ENCODE data around the gene CACNA1D.

The CACNA1D gene

DNA sequence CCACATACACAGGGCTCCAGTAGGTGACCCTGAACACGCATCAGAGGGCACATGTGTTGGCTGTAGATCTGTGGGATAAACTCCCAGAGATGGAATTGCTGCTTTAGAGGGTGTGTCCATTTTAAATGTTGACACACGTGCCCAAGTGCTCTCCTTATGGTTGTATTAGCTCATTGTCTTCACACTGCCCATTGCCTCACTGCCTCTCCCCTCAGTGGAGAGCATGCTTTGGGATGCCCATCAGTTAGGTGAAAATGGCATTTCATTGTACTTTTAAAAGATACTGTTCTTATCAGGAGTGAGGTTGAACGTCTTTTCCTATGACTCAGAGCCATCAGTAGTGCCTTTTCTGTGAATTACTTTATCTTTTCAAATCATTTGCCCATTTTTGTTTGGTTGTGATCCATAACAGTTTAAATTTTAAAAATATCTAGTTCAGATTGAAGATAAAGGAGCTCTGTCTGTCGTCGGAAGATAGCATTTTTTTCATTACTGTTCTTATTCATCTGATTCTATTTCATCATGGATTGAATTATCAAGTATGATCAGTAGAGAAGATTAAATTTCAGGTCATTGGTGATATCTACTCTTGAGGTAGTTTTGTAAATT lies 231.1 kb downstream of the CACNA1D start:
- Histone ChIP-seq H3K4me3 (ENCODE audit: low read length) (no peak overlapping the region), H3K9me3 (ENCODE audit: control insufficient read depth, low read length) (no peaks in the 10 kb centered on the region), H3K4me1 (ENCODE audit: control insufficient read depth, insufficient read depth, low read length) (no peaks in the 10 kb centered on the region), H3K9ac (ENCODE audit: low read length) (no peak overlapping the region), H3K27me3 (ENCODE audit: control insufficient read depth, insufficient read depth, low read length) (no peaks in the 10 kb centered on the region), H3K36me3 (ENCODE audit: control insufficient read depth, insufficient read depth, low read length) (no peaks in the 10 kb centered on the region)

DNA sequence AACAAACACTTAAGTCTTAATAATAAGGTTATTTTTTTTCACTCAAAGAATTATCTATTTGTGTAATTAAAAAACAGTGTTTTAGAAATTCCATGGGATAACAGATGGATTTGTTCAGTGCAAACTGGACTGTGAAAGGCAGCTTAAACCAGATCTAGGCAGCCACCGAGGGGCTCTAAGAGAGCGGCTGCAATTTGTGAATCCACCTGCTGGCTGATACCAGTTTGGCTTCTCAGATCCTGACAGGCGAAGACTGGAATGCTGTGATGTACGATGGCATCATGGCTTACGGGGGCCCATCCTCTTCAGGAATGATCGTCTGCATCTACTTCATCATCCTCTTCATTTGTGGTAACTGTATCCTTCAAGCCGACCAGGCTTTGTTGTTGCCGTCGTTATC lies 232.2 kb downstream of the CACNA1D start:
- Histone ChIP-seq H3K27me3 (ENCODE audit: control insufficient read depth, insufficient read depth, low read length) (no peaks in the 10 kb centered on the region), H3K4me3 (ENCODE audit: low read length) (no peak overlapping the region), H3K4me1 (ENCODE audit: control insufficient read depth, insufficient read depth, low read length) (no peaks in the 10 kb centered on the region), H3K9me3 (ENCODE audit: control insufficient read depth, low read length) (no peaks in the 10 kb centered on the region), H3K9ac (ENCODE audit: low read length) (no peak overlapping the region), H3K36me3 (ENCODE audit: control insufficient read depth, insufficient read depth, low read length) (no peaks in the 10 kb centered on the region)

DNA sequence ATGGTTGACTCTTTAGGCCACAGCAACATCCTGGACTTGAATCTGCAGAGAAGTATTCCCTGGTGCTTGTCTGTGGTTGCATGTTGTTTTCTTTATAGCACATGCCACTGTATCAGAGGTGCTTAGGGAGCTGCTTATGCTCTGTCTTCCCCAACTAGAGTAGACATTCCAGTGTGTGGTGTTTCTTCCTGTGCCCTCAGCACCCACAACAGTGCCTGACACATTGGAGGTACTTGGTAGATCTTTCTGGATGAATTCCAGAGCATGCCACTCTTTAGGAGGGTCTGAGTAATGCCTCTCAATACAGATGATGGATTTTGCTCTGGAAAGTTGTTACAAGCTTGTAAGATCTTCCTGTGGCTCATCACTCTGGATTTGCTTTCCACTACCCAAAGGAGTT lies 234.2 kb downstream of the CACNA1D start:
- Histone ChIP-seq H3K9ac (ENCODE audit: low read length) (no peak overlapping the region), H3K36me3 (ENCODE audit: control insufficient read depth, insufficient read depth, low read length) (no peaks in the 10 kb centered on the region), H3K27me3 (ENCODE audit: control insufficient read depth, insufficient read depth, low read length) (no peaks in the 10 kb centered on the region), H3K9me3 (ENCODE audit: control insufficient read depth, low read length) (no peaks in the 10 kb centered on the region), H3K4me1 (ENCODE audit: control insufficient read depth, insufficient read depth, low read length) (no peaks in the 10 kb centered on the region), H3K4me3 (ENCODE audit: low read length) (no peak overlapping the region)

DNA sequence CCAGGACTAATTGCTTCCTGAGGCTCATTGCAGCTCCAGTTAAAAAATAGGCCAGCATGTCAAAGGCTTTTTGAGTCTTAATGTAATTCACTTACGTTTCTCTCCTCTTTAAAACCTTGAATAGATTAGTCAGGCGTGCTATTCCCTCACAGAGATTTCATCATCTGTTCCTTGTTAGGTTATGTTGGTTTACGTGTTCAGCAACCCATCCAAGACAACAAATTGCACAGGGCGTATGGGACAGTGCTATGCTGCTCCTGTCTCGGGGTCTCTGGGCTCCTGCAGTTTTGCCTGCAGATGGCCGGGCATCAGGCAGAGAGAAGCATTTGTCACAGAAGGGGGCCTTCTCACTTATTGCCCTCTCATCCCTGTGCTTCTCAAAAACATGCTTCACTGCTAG lies 234.7 kb downstream of the CACNA1D start:
- Histone ChIP-seq H3K27me3 (ENCODE audit: control insufficient read depth, insufficient read depth, low read length) (no peaks in the 10 kb centered on the region), H3K36me3 (ENCODE audit: control insufficient read depth, insufficient read depth, low read length) (no peaks in the 10 kb centered on the region), H3K4me3 (ENCODE audit: low read length) (no peak overlapping the region), H3K9me3 (ENCODE audit: control insufficient read depth, low read length) (no peaks in the 10 kb centered on the region), H3K4me1 (ENCODE audit: control insufficient read depth, insufficient read depth, low read length) (no peaks in the 10 kb centered on the region), H3K9ac (ENCODE audit: low read length) (no peak overlapping the region)

- Histone ChIP-seq H3K36me3 (ENCODE audit: control insufficient read depth, insufficient read depth, low read length) (no peaks in the 10 kb centered on the region), H3K4me3 (ENCODE audit: low read length) (no peak overlapping the region), H3K9ac (ENCODE audit: low read length) (no peak overlapping the region), H3K4me1 (ENCODE audit: control insufficient read depth, insufficient read depth, low read length) (no peaks in the 10 kb centered on the region), H3K27me3 (ENCODE audit: control insufficient read depth, insufficient read depth, low read length) (no peaks in the 10 kb centered on the region), H3K9me3 (ENCODE audit: control insufficient read depth, low read length) (no peaks in the 10 kb centered on the region)
Measured at GRCh38 chr3:53729618-53730017, 235.2 kb downstream of the CACNA1D start.

- no peaks in the 10 kb centered on the region for H3K4me1 ChIP-seq (ENCODE audit: control insufficient read depth, insufficient read depth, low read length)
- H3K9me3 ChIP-seq (ENCODE audit: control insufficient read depth, low read length): no peaks in the 10 kb centered on the region
- H3K4me3 ChIP-seq (ENCODE audit: low read length): no peak overlapping the region
- H3K9ac ChIP-seq (ENCODE audit: low read length): no peak overlapping the region
- H3K36me3 ChIP-seq (ENCODE audit: control insufficient read depth, insufficient read depth, low read length): no peaks in the 10 kb centered on the region
- no peaks in the 10 kb centered on the region for H3K27me3 ChIP-seq (ENCODE audit: control insufficient read depth, insufficient read depth, low read length)
Measured at GRCh38 chr3:53730576-53730975, 236.2 kb downstream of the CACNA1D start.

DNA sequence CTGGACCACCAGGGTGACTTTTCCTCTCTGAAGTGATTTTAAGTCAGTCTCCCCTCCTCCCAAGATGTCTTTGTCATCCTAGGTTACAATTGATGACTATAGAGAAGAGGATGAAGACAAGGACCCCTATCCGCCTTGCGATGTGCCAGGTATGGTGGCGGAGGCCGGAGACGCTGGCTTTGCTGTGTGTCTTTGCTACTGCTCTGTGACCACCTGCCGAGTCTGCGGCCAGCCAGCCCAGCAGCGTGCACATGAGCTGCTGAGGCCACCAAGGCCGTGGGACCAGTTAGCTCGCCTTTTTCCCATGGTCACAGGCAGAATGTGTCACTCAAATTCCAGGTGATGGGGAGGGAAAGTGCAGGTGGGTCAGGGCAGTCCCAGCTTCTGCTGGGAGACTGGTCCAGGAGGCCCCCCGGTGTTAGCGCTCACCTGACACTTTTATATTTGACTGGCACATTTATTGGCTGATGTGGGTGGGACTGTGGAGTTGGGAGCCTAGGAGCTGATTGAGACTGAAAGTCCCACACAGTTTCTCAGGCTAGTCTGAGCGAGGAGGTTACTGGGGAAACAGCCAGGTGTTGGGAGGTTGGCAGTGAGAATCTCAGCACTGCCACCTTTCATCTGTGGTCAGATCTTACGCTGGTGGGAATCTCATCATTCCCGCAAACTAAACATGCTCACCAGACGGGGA lies 237.7 kb downstream of the CACNA1D start:
- H3K4me1 ChIP-seq (ENCODE audit: control insufficient read depth, insufficient read depth, low read length): no peaks in the 10 kb centered on the region
- no peaks in the 10 kb centered on the region for H3K9me3 ChIP-seq (ENCODE audit: control insufficient read depth, low read length)
- no peak overlapping the region for H3K4me3 ChIP-seq (ENCODE audit: low read length)
- no peaks in the 10 kb centered on the region for H3K36me3 ChIP-seq (ENCODE audit: control insufficient read depth, insufficient read depth, low read length)
- H3K27me3 ChIP-seq (ENCODE audit: control insufficient read depth, insufficient read depth, low read length): no peaks in the 10 kb centered on the region
- H3K9ac ChIP-seq (ENCODE audit: low read length): no peak overlapping the region

GRCh38 chr3:53733446-53733845 lies 239.0 kb downstream of the CACNA1D start:
- H3K36me3 ChIP-seq (ENCODE audit: control insufficient read depth, insufficient read depth, low read length): no peaks in the 10 kb centered on the region
- H3K4me3 ChIP-seq (ENCODE audit: low read length): no peak overlapping the region
- H3K4me1 ChIP-seq (ENCODE audit: control insufficient read depth, insufficient read depth, low read length): no peaks in the 10 kb centered on the region
- no peaks in the 10 kb centered on the region for H3K9me3 ChIP-seq (ENCODE audit: control insufficient read depth, low read length)
- H3K27me3 ChIP-seq (ENCODE audit: control insufficient read depth, insufficient read depth, low read length): no peaks in the 10 kb centered on the region
- H3K9ac ChIP-seq (ENCODE audit: low read length): no peak overlapping the region

- Histone ChIP-seq H3K9me3 (ENCODE audit: control insufficient read depth, low read length) (no peaks in the 10 kb centered on the region), H3K36me3 (ENCODE audit: control insufficient read depth, insufficient read depth, low read length) (no peaks in the 10 kb centered on the region), H3K4me3 (ENCODE audit: low read length) (no peak overlapping the region), H3K9ac (ENCODE audit: low read length) (no peak overlapping the region), H3K27me3 (ENCODE audit: control insufficient read depth, insufficient read depth, low read length) (no peaks in the 10 kb centered on the region), H3K4me1 (ENCODE audit: control insufficient read depth, insufficient read depth, low read length) (no peaks in the 10 kb centered on the region)
Measured at GRCh38 chr3:53739966-53740365, 245.6 kb downstream of the CACNA1D start.

GRCh38 chr3:53740956-53741355 lies 246.5 kb downstream of the CACNA1D start:
- Histone ChIP-seq H3K9ac (ENCODE audit: low read length) (no peak overlapping the region), H3K4me3 (ENCODE audit: low read length) (no peak overlapping the region), H3K9me3 (ENCODE audit: control insufficient read depth, low read length) (no peaks in the 10 kb centered on the region), H3K27me3 (ENCODE audit: control insufficient read depth, insufficient read depth, low read length) (no peaks in the 10 kb centered on the region), H3K4me1 (ENCODE audit: control insufficient read depth, insufficient read depth, low read length) (no peaks in the 10 kb centered on the region), H3K36me3 (ENCODE audit: control insufficient read depth, insufficient read depth, low read length) (no peaks in the 10 kb centered on the region)

DNA sequence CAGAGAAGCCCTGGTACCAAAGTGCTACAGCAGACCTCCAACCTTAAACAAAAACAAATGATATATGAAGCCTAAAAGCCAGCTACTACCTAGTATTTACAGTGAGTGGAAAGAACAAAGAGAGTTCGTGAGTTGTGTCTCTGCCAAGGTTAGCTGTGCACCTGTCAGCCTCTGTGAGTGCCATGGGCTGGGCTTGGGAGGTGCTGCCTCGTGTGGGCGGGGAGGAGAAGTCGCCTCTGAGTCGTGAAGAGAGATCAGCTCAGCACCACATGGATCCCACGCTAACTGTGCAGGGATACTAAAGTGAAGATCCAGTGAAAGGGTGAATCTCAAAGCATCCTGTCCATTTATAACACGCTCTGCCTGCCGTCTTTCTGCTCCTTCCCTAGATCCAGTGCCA lies 249.9 kb downstream of the CACNA1D start:
- H3K36me3 ChIP-seq (ENCODE audit: control insufficient read depth, insufficient read depth, low read length): no peaks in the 10 kb centered on the region
- H3K4me3 ChIP-seq (ENCODE audit: low read length): no peak overlapping the region
- no peaks in the 10 kb centered on the region for H3K4me1 ChIP-seq (ENCODE audit: control insufficient read depth, insufficient read depth, low read length)
- no peaks in the 10 kb centered on the region for H3K27me3 ChIP-seq (ENCODE audit: control insufficient read depth, insufficient read depth, low read length)
- H3K9ac ChIP-seq (ENCODE audit: low read length): no peak overlapping the region
- no peaks in the 10 kb centered on the region for H3K9me3 ChIP-seq (ENCODE audit: control insufficient read depth, low read length)

DNA sequence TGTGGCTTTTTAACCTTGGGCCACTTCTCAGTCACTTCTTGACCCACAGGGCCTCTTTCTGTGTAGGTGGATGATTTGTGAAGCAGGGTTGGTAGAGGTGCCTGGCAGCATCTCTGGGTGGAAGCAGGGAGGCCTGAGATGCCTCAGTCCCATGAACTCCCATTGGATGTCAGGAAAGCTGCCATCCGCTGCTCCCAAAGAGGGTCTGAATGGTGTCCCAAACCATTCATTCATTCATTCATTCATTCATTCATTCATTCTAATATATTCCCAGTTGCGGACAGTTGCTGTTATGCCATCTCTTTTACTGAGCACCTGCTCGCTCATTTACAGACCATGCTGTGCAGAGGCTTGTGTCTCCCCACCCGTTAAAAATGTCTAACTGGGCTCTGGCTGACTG lies 253.1 kb downstream of the CACNA1D start:
- H3K9me3 ChIP-seq (ENCODE audit: control insufficient read depth, low read length): no peaks in the 10 kb centered on the region
- no peaks in the 10 kb centered on the region for H3K4me1 ChIP-seq (ENCODE audit: control insufficient read depth, insufficient read depth, low read length)
- H3K9ac ChIP-seq (ENCODE audit: low read length): no peak overlapping the region
- H3K36me3 ChIP-seq (ENCODE audit: control insufficient read depth, insufficient read depth, low read length): no peaks in the 10 kb centered on the region
- H3K27me3 ChIP-seq (ENCODE audit: control insufficient read depth, insufficient read depth, low read length): no peaks in the 10 kb centered on the region
- no peak overlapping the region for H3K4me3 ChIP-seq (ENCODE audit: low read length)
